Trophoblast cell (in vitro differentiated cells and primary cell): ENCODE results near the gene UST.

Experiments used
- DNase-seq, 2 donors: peaks; one replicate each; pipeline ENCODE4 v3.0.0-alpha.2; 2016
- H2AFZ ChIP-seq: 2 replicates; pipeline ENCODE4 v1.6.1; 2013; ENCODE audit warnings: low read length, moderate library complexity, mild to moderate bottlenecking; ENCODE audit not compliant: insufficient read depth, poor library complexity
- H2AK5ac ChIP-seq: 2 replicates; pipeline ENCODE4 v1.6.1; 2013; ENCODE audit warnings: mild to moderate bottlenecking, low read length
- H2BK120ac ChIP-seq: 2 replicates; pipeline ENCODE4 v1.6.1; 2013; ENCODE audit warnings: low read length, mild to moderate bottlenecking, moderate library complexity; ENCODE audit not compliant: insufficient read depth, poor library complexity
- H2BK12ac ChIP-seq: 2 replicates; pipeline ENCODE4 v1.6.1; 2013; ENCODE audit warnings: mild to moderate bottlenecking, low read length, moderate library complexity
- H2BK5ac ChIP-seq: 2 replicates; pipeline ENCODE4 v1.6.1; 2013; ENCODE audit warnings: low read length, low read depth, moderate library complexity, mild to moderate bottlenecking; ENCODE audit not compliant: poor library complexity
- H3K14ac ChIP-seq: 2 replicates; pipeline ENCODE4 v1.6.1; 2013; ENCODE audit warnings: mild to moderate bottlenecking, low read length
- H3K18ac ChIP-seq: 2 replicates; pipeline ENCODE4 v1.6.1; 2013; ENCODE audit warnings: mild to moderate bottlenecking, low read length
- H3K23ac ChIP-seq: 2 replicates; pipeline ENCODE4 v1.6.1; 2013; ENCODE audit warnings: low read length
- H3K27ac ChIP-seq: 2 replicates; pipeline ENCODE4 v1.5.1; 2013; ENCODE audit warnings: low read depth, mild to moderate bottlenecking, inconsistent platforms, low read length, moderate library complexity
- H3K27me3 ChIP-seq: 2 replicates; pipeline ENCODE4 v1.6.1; 2013; ENCODE audit warnings: inconsistent platforms, mild to moderate bottlenecking, low read length, moderate library complexity; ENCODE audit not compliant: insufficient read depth
- H3K36me3 ChIP-seq, 2 experiments: 1 replicate in 1 of 2; 2 replicates in 1 of 2; pipeline ENCODE4 v1.6.1; 2013; ENCODE audit warnings: low read length in 2 of 2, mild to moderate bottlenecking in 2 of 2, moderate library complexity in 1 of 2; ENCODE audit not compliant: insufficient read depth in 2 of 2, control insufficient read depth in 1 of 2
- H3K4ac ChIP-seq: 2 replicates; pipeline ENCODE4 v1.6.1; 2013; ENCODE audit warnings: low read depth, mild to moderate bottlenecking, low read length, moderate library complexity
- H3K4me1 ChIP-seq, 2 experiments: 1 replicate in 1 of 2; 2 replicates in 1 of 2; pipeline ENCODE4 v1.6.1; 2013; ENCODE audit warnings: low read length in 2 of 2, mild to moderate bottlenecking in 2 of 2, moderate library complexity in 1 of 2; ENCODE audit not compliant: insufficient read depth in 2 of 2, control insufficient read depth in 1 of 2
- H3K4me2 ChIP-seq: 2 replicates; pipeline ENCODE4 v1.6.1; 2013; ENCODE audit warnings: inconsistent platforms, mild to moderate bottlenecking, low read length, moderate library complexity
- H3K4me3 ChIP-seq: 2 replicates; pipeline ENCODE4 v1.5.1; 2013; ENCODE audit warnings: mild to moderate bottlenecking, low read depth, low read length, inconsistent platforms
- H3K79me1 ChIP-seq: one replicate; pipeline ENCODE4 v1.6.1; 2013; ENCODE audit warnings: low read length
- H3K79me2 ChIP-seq: 2 replicates; pipeline ENCODE4 v1.6.1; 2013; ENCODE audit warnings: low read length, mild to moderate bottlenecking; ENCODE audit not compliant: control insufficient read depth, insufficient read depth, poor library complexity
- H3K9ac ChIP-seq: 2 replicates; pipeline ENCODE4 v1.6.1; 2013; ENCODE audit warnings: mild to moderate bottlenecking, low read length
- H3K9me3 ChIP-seq: 2 replicates; pipeline ENCODE4 v1.6.1; 2013; ENCODE audit warnings: low read depth, mild to moderate bottlenecking, control low read depth, inconsistent platforms, low read length; ENCODE audit not compliant: insufficient read depth
- H4K12ac ChIP-seq: 2 replicates; pipeline ENCODE4 v1.6.1; 2013; ENCODE audit warnings: low read depth, mild to moderate bottlenecking, low read length, moderate library complexity
- H4K8ac ChIP-seq: 2 replicates; pipeline ENCODE4 v1.6.1; 2013; ENCODE audit warnings: low read depth, mild to moderate bottlenecking, low read length, moderate library complexity
- H4K91ac ChIP-seq: one replicate; pipeline ENCODE4 v1.6.1; 2013; ENCODE audit warnings: low read depth, mild to moderate bottlenecking, low read length, moderate library complexity
- WGBS: extraction: QIAGEN DNeasy Blood & Tissue Kit; methylation state at CpG from one replicate; pipeline ENCODE4 v1.1.7; 2013; ENCODE audit warnings: missing lambda C conversion rate; ENCODE audit not compliant: insufficient read length, insufficient coverage; ENCODE audit errors: extremely low coverage; 5-methylcytosine and 5-hydroxymethylcytosine counted together

UST gene

DNA sequence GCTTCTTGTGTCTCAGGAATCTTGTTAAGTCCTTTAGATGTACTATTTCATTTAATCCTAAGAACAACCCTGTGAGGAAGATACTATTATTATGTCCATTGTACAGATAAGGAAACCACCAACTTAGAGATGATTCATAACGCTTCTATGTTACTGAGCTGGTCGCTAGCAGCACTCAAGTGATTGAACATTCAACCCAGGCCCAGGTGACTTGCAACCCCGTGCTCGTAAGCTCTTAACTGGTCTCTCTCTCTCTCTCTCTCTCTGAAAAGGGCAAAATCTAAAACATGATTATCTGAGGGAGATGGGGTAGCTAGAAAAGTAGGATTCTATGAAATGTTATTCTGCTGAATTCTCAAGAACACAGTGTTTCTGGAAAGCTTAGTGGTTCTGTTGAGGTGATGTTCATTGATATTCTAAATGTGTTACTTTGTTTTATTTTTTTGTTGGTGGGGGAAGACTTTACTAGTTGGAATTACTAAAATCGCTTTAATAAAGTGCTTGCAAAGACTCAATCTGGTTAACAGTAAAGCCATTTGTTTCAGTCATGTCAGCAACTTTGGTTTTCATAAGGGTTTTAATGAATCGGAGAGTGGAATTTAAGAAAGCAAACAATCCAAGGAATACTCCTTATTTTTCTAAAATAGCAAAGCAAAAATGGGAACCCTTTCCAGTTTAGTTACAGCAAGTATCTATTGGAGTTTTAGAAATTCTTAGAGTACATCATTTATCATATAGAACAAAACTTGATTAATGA, 305.7 kb downstream of the UST start:
- Histone ChIP-seq H2BK120ac (no peak overlapping the region), H3K4ac (no peak overlapping the region), H2AK5ac (no peak overlapping the region), H3K4me1 (no peaks in the 10 kb centered on the region), H3K18ac (no peak overlapping the region), H3K79me1 (no peaks in the 10 kb centered on the region), H3K79me2 (no peaks in the 10 kb centered on the region), H3K9ac (no peak overlapping the region), H4K91ac (no peak overlapping the region), H3K27me3 (no peaks in the 10 kb centered on the region), H4K8ac (no peak overlapping the region), H3K36me3 (no peaks in the 10 kb centered on the region), H2BK5ac (no peak overlapping the region), H4K12ac (no peak overlapping the region), H3K4me3 (no peak overlapping the region), H3K27ac (no peak overlapping the region), H3K14ac (no peak overlapping the region), H3K23ac (no peak overlapping the region), H3K4me2 (no peak overlapping the region), H2BK12ac (no peak overlapping the region), H3K9me3 (no peaks in the 10 kb centered on the region), H2AFZ (no peak overlapping the region)
- WGBS: no CpG with 5 or more reads among the region's 6 CpGs
- peak in 1 of 2 donors; percentile 56 for DNase-seq

DNA sequence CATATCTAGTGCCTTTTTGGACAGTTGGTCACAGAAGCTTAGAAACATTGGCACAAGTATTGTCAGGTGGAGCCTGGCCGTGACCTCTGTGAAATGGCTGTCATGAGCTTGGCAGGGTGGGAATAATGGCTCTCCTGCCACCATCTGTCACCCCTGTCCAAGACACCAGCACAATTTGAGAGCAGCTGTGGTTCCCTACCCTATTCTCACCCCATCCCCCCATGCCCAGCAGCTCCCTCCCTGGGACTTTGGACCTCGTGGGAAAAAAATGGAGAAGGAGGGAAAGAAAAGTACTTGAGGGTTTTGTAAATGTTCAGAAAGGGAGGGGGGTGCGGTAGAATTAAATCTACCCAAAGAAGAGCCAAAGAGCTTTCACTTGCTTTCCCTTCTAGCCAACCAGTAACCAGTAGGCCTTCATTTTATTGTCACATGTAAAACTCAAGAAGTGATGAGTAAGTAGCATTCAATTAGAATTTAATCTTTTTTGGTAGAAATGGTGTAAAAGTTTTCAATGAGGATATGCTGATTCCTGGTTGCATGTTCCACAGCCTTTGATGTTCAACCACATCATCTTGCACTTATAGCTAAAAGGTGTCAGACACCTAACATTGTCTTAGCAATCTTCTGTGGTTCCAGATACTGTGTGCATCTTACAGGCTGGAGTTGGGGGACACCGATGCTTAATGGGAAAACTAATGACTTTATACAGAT, 307.2 kb downstream of the UST start:
- Histone ChIP-seq H3K23ac (no peak overlapping the region), H4K8ac (no peak overlapping the region), H2AFZ (no peak overlapping the region), H3K4me3 (no peak overlapping the region), H2BK120ac (no peak overlapping the region), H2AK5ac (no peak overlapping the region), H4K12ac (no peak overlapping the region), H3K79me2 (no peaks in the 10 kb centered on the region), H3K18ac (no peak overlapping the region), H2BK5ac (no peak overlapping the region), H3K27ac (no peak overlapping the region), H3K4me2 (no peak overlapping the region), H3K14ac (no peak overlapping the region), H3K9ac (no peak overlapping the region), H4K91ac (no peak overlapping the region), H3K79me1 (peaks cover 2% of the 10 kb centered on the region), H2BK12ac (no peak overlapping the region), H3K9me3 (no peaks in the 10 kb centered on the region), H3K27me3 (no peaks in the 10 kb centered on the region), H3K4ac (no peak overlapping the region), H3K36me3 (no peaks in the 10 kb centered on the region), H3K4me1 (peaks cover 1 to 2% of the 10 kb centered on the region in 2 experiments)
- DNase-seq: no peak
- WGBS: no CpG with 5 or more reads among the region's 4 CpGs

DNA sequence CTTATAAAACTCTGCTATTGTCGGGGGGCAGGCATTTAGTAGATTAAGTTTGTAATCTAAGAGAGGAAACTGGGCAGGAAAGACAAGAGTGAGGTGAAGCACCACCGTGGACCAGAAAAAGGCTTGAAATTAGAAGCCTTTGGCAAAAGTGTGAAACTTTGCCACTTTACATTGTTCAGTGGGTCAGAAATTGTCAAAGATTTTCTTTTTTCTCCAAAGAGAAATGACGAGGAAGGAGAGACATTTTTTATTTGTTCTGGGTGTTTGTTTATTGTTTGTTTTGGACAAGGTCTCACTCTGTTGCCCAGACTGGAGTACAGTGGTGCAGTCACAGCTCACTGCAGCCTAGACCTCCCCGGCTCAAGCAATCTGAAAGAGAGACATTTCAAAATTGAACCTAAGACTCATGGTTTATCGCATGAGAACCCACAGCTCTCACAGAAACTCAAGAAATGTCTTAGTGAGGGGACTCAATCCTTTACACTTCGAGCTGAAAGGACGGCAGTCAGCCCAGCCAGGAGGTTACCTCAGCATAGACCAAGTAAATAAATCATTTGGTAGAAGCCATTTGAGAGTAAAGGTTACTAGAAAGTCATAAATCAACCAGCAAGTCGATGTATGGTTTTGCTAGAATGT, 307.8 kb downstream of the UST start:
- Histone ChIP-seq H3K18ac (no peak overlapping the region), H3K23ac (no peak overlapping the region), H3K4ac (no peak overlapping the region), H3K36me3 (no peaks in the 10 kb centered on the region), H3K14ac (no peak overlapping the region), H2BK12ac (no peak overlapping the region), H3K79me2 (no peaks in the 10 kb centered on the region), H4K8ac (no peak overlapping the region), H2AFZ (no peak overlapping the region), H3K27me3 (no peaks in the 10 kb centered on the region), H3K27ac (no peak overlapping the region), H3K4me2 (no peak overlapping the region), H3K4me1 (peaks cover 5 to 7% of the 10 kb centered on the region in 2 experiments), H3K79me1 (peaks cover 3% of the 10 kb centered on the region), H2BK5ac (no peak overlapping the region), H2BK120ac (no peak overlapping the region), H4K12ac (no peak overlapping the region), H3K9ac (no peak overlapping the region), H3K4me3 (no peak overlapping the region), H2AK5ac (no peak overlapping the region), H3K9me3 (no peaks in the 10 kb centered on the region), H4K91ac (no peak overlapping the region)
- no peak for DNase-seq
- WGBS: no CpG with 5 or more reads among the region's 8 CpGs

DNA sequence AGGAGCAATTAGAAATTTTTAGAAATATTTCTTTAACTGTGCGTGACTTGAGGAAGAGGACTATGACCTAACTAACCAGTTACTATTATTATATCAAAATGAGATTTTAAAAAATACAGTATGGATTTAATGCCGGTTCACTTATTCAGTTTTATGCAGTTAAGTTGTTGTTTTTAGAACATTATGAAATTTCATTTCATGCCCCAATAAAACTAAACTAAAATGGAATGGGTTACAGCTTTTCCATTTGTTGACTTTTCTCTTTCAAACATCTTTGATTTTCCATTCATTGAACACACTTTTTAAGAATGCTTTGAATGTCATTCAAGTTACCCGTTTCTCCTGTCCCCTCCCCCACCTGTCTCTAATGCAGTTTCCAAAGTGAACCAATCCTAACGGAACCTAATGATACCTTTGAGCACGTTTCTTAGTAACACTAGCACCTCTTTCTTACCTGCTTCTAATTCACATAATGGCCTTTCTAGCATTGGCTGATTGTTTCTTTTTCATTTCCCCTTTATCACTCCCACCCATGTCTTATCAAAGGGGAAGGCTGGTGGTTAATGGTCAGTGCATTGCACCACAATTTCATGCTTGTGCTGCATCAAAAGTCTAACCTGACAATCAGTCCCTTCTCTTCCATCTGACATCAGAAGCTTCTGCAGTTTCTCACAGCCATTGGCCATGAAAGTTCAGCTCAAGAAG, 308.5 kb downstream of the UST start:
- no peak overlapping the region for H4K91ac ChIP-seq
- no peak overlapping the region for H3K23ac ChIP-seq
- peaks cover 3% of the 10 kb centered on the region for H3K79me1 ChIP-seq
- no peak overlapping the region for H2AK5ac ChIP-seq
- H2AFZ ChIP-seq: no peak overlapping the region
- no CpG with 5 or more reads among the region's 5 CpGs for WGBS
- H3K27ac ChIP-seq: no peak overlapping the region
- no peak overlapping the region for H2BK5ac ChIP-seq
- no peak overlapping the region for H3K4ac ChIP-seq
- H3K4me2 ChIP-seq: no peak overlapping the region
- no peaks in the 10 kb centered on the region for H3K9me3 ChIP-seq
- H3K18ac ChIP-seq: no peak overlapping the region
- no peak overlapping the region for H2BK120ac ChIP-seq
- H3K36me3 ChIP-seq: no peaks in the 10 kb centered on the region
- H4K12ac ChIP-seq: no peak overlapping the region
- no peak overlapping the region for H2BK12ac ChIP-seq
- DNase-seq: no peak
- no peaks in the 10 kb centered on the region for H3K27me3 ChIP-seq
- no peak overlapping the region for H4K8ac ChIP-seq
- H3K9ac ChIP-seq: no peak overlapping the region
- no peak overlapping the region for H3K14ac ChIP-seq
- H3K79me2 ChIP-seq: no peaks in the 10 kb centered on the region
- peaks cover 7 to 11% of the 10 kb centered on the region in 2 experiments for H3K4me1 ChIP-seq
- H3K4me3 ChIP-seq: no peak overlapping the region
